GM23248 (cell line): Measurements from ENCODE around the gene LRRC61.

Experiments
- EZH2 ChIP-seq: fragments of 200-600 bp; sonication (generic); IDR thresholded peaks from 2 replicates; pipeline ENCODE4 v1.6.1; 2018; ENCODE audit warnings: antibody characterized with exemption, mild to moderate bottlenecking; ENCODE audit not compliant: insufficient read depth, poor library complexity, severe bottlenecking
- EZH2phosphoT487 ChIP-seq: fragments of 200-600 bp; sonication (generic); IDR thresholded peaks from 2 replicates; pipeline ENCODE4 v1.6.1; 2018; ENCODE audit warnings: antibody characterized with exemption, moderate library complexity, mild to moderate bottlenecking, low read depth; ENCODE audit not compliant: insufficient read depth

GRCh38 chr7:150363370-150363769 is 40.2 kb downstream of the LRRC61 start:
- TF ChIP-seq EZH2 (no peak), EZH2phosphoT487 (no peak)
